DMS 273 (cell line): ENCODE measurements around the gene LRRC32.
"Not testable (repeated sequence)": the region's sequence is repeated elsewhere in the genome, so short reads cannot be mapped to it uniquely, and the experiment has no call there.

Source experiments
- DNase-seq: peaks from one replicate; lab custom pipeline; 2025; ENCODE audit not compliant: unreplicated experiment; lab: John Stamatoyannopoulos, UW

LRRC32 gene

GRCh38 chr11:76630600-76631281, 39.8 kb downstream of the LRRC32 start:
- no peak for DNase-seq

GRCh38 chr11:76629853-76630599, 40.5 kb downstream of the LRRC32 start:
- DNase-seq: no peak

GRCh38 chr11:76629116-76629852, 41.3 kb downstream of the LRRC32 start:
- DNase-seq: no peak

GRCh38 chr11:76628408-76628947, 42.1 kb downstream of the LRRC32 start:
- no peak for DNase-seq

GRCh38 chr11:76627606-76628005, 42.9 kb downstream of the LRRC32 start:
- DNase-seq: no peak

GRCh38 chr11:76626921-76627401, 43.6 kb downstream of the LRRC32 start:
- DNase-seq: no peak

GRCh38 chr11:76626266-76626665, 44.3 kb downstream of the LRRC32 start:
- DNase-seq: no peak

- no peak for DNase-seq
Measured at GRCh38 chr11:76625472-76626186, 44.9 kb downstream of the LRRC32 start.

GRCh38 chr11:76624500-76625379, 45.8 kb downstream of the LRRC32 start:
- no peak for DNase-seq

GRCh38 chr11:76623884-76624419, 46.6 kb downstream of the LRRC32 start:
- DNase-seq: no peak

GRCh38 chr11:76623171-76623883, 47.2 kb downstream of the LRRC32 start:
- DNase-seq: peak; percentile 47

- no peak for DNase-seq
Measured at GRCh38 chr11:76622493-76623094, 48.0 kb downstream of the LRRC32 start.

GRCh38 chr11:76621868-76622267, 48.7 kb downstream of the LRRC32 start:
- no peak for DNase-seq

- peak; percentile 47 for DNase-seq
Measured at GRCh38 chr11:76621466-76621865, 49.1 kb downstream of the LRRC32 start.

GRCh38 chr11:76620489-76620888, 50.1 kb downstream of the LRRC32 start:
- peak; percentile 46 for DNase-seq

- DNase-seq: not testable (repeated sequence)
Measured at GRCh38 chr11:76619801-76620200, 50.7 kb downstream of the LRRC32 start.

GRCh38 chr11:76617553-76618265, 52.8 kb downstream of the LRRC32 start:
- DNase-seq: no peak
